ACHN (cell line): ENCODE results near the gene RAD51B.
"Not testable (repeated sequence)": the region's sequence is repeated elsewhere in the genome, so short reads cannot be mapped to it uniquely, and the experiment has no call there.

Experiments used
- DNase-seq: peaks from one replicate; pipeline ENCODE4 v3.0.0-alpha.2; 2015
- in situ Hi-C: cut with HindIII; loops from 2 replicates; pipeline ENCODE4 v1.10.0; 2017; ENCODE audit warnings: low sequenced_read_pairs, low pct_ligation_motif_present, low pct_unique_long_range_greater_than_20kb

Gene RAD51B

DNA sequence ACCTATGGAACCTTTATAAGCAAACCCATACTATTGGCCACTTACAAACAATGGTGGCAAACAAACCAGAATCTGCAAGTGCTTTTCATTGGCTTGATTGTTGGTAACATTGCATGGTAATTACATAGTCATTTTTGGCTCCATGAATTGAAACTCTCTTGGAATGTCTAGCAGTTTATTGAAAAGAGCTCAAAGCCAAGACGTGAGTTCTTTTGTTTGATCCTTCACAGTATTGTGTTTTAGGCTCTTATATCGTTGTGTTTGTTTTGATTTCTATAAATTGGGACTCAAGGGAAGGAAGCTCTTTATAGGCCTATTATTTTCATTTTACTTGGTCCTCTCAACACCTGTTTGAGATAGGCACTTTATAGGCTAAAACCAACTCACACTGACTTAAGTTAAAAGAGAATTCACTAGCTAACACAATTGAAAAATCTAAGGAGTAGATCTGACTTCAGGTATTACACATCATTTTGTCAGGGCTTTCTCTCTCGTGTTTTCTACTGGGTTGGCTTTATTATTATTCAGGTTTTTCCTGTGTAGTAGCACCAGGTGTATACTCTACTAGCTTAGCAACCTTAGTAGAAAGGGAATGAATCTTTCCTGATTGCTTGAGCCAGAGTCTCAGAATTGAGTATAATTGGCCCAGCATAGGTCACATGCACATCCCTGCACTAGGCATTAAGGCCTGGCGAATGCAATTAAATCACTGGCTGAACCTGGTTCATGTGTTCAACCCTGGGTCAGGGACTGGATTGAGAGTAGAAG is 341.4 kb downstream of the RAD51B start:
- no peak for DNase-seq
- in situ Hi-C loops, result no loop called here

DNA sequence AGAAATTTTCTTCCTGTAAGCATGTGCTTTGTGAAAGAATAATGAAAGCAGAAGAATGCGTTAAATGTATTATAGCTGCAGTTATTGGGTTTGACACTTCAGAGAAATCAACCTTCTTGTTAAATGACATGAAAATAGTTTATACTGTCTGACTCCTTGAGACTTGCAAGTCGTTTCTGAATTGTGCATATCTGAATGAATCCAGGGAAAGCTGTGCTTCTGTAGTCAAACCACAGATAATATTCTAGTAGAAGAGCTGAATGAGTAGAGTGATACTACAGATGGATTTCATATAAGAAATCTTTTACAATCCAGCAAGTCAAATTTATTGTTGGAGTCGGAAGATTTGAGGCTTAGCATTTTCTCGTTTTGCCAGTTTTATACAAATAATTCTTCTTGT is 343.3 kb downstream of the RAD51B start:
- DNase-seq, result no peak
- in situ Hi-C loops, result no loop called here

- no peak for DNase-seq
- in situ Hi-C loops, result no loop called here
Measured at GRCh38 chr14:68164711-68165113, 345.1 kb downstream of the RAD51B start.

DNA sequence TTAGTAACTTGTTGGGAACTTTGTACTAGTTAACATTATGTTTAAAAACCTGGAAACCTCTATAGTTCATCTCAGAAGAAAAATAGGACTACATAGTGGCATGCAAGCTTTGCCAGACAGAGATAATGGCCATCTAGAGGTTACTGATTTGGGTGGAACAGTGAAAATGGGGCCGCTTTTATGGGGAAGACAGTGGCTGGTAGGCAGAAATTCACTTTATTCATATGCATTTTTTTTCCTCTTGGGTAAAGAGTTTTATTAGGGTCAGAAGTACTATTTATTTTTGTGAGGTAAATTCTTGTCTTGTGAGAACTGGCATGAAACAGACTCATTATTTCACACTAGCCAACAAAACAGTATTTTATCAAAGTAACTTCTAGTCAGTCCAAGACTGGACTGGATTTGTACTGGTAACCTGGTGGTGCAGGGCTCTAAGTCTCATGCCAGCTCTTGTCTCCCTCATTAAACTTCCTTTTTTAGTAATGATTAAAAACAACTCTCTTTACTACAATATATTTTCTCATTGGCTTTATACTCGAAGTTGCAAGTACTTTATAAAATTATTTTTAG is 345.8 kb downstream of the RAD51B start:
- in situ Hi-C loops, result no loop called here
- DNase-seq, result no peak

DNA sequence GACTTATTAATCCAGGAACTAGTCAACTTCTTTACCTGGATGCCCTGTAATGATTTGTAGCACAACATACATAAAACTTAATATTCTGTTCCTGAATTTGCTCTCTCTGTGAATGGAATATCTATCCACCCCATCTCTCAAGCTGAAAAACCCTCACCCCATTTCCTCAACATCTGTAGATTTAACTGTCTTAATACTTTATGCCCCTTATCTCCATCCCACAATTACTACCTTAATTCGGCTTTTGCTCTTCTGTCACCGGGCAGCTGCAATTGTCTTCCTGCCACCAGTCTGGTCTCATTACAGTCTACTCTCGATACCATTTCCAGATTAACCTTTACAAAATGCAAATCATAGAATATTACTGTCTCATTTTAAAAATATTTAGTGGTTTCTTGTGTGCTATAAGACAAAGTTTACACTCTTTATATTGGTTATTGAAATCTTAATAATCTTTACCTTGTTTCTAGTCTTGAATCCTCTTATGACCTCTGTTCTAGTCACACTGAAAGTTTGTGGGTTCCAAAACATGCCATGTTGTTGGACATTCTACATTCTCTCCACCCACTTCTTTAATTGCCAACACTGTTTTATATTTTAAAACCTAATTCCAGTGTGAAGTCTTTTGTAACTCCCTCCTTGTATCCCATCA is 347.3 kb downstream of the RAD51B start:
- no peak for DNase-seq
- in situ Hi-C loops, result no loop called here

DNA sequence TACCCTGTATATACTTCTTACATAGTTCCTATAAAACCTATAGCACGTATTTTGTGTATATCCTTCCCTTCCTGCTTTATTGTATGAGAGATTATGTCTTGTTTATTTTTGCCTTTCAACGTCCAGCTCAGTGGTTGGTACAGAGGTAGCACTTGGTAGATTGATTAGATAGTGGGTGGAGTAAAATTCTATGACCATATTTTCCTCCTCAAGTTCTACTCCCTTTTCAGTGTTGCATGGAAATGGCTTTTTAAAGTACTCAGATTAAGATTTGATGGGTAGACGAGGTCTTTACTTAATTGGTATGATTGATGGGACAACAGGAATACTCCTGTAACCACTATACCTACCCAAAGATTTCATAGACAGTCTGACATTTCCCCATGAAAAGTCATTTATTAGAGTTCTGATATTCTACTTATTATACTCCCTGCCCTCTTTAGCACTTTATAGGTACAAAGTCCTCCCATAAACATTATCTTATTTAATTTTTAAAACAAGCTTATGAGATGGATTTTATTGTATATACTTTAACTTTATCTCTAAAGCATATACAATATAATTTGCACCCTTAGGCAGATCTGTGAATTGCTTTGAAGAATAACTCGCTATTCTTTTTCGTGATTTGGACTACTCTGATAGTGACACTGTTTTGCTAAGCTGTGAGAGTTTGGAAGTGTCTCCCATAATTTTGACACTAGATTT is 348.0 kb downstream of the RAD51B start:
- no peak for DNase-seq
- in situ Hi-C loops, result no loop called here

GRCh38 chr14:68168460-68169109 is 349.0 kb downstream of the RAD51B start:
- in situ Hi-C loops, result no loop called here
- no peak for DNase-seq

DNA sequence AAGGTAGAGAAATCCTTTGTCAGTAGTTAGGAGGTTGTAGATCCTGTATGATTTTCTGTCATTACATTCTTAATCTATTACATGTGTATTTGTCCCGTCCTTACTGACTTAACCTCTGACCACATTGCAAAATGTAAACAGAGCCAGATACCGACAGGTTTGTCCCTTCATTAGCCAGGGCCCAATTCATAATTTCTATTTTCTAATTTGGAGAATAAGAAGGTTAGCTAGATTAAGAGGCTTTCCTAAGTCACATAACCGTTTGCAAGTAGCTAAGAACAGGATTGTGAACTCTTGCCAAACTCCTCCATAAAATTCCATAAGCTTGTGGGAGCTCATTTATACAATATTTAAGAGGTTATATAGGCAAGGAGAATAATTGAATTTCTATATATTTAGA is 352.6 kb downstream of the RAD51B start:
- in situ Hi-C loops, result no loop called here
- DNase-seq, result no peak

DNA sequence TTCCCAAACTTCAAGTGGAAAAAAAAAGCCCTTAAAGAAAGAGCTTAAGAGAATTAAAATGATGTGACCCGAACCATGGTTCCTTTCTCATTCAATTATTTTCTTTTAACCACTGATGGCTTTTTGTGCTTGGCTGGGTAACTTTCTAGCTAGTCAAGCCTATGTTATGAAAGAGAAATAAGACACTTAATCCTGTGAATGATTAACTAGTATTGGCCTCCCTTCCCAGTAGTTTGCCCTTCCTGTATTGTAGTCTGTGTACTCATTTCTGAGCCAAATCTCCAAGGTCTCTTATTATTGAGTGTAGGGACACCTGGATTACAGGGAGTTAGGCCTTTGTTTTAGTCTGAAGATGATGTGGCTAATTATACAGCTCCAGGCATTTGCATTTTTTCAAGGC is 353.0 kb downstream of the RAD51B start:
- peak; percentile 89 for DNase-seq
- in situ Hi-C loops, result no loop called here

DNA sequence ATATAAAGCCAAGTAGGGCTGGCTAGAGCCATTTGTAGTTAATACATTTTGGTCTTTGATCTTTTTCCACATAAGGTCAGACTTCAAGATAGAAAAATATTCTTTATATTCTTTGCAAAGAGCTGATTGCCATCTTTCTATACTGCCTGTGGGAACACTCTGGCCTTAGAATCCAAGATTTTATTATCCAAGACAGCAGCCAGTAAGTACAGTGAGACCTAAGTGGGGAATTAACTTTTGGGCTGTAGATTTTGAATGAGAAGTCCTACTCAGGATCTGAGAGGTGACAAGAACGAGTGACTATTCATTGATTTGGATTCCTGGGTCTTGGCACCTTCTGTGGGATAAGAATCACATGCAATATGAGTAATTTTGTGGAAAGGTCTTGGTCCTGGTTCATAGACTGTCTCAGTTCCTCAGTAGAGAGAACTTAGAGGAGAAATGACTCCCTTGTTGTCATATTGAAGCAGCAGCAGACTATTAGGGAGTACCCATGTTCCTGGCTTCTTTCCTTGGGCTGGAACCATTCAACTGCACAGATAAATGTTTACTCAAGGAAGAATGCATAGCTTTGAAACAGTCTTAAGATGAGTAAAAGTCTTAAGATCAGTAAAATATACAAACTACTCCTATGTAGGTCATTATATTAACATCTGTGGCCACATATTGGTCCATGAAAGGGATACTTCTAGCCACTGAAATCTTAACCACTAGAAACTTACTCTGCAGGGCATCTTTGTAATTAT is 353.8 kb downstream of the RAD51B start:
- in situ Hi-C loops, result no loop called here

DNA sequence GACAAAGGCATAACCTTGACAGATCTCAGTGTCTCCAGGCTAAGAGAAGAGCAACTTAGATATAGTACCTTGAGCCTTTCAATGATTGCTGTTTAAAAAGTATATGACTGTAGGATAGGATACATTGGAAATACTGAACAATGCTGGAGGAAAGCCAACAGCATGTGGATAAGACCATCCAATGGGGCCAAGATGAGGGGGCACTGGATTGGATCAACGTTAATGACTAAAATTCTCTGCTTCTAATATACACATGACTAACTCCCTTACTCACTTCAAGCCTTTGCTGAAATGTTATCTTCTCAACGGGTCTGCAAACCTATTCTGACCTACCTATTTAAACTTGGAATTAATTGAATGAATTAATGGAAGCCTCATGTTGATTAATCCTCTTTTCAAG is 354.9 kb downstream of the RAD51B start:
- in situ Hi-C loops, result no loop called here
- no peak for DNase-seq

More for the DNA sequence above, 353.8 kb downstream of the RAD51B start:
- DNase-seq, result peak; percentile 43

GRCh38 chr14:68176687-68177086 is 357.1 kb downstream of the RAD51B start:
- in situ Hi-C loops, result no loop called here
- DNase-seq, result no peak

GRCh38 chr14:68177728-68178127 is 358.1 kb downstream of the RAD51B start:
- in situ Hi-C loops, result no loop called here
- no peak for DNase-seq

GRCh38 chr14:68178282-68178681 is 358.7 kb downstream of the RAD51B start:
- no peak for DNase-seq
- in situ Hi-C loops, result no loop called here

DNA sequence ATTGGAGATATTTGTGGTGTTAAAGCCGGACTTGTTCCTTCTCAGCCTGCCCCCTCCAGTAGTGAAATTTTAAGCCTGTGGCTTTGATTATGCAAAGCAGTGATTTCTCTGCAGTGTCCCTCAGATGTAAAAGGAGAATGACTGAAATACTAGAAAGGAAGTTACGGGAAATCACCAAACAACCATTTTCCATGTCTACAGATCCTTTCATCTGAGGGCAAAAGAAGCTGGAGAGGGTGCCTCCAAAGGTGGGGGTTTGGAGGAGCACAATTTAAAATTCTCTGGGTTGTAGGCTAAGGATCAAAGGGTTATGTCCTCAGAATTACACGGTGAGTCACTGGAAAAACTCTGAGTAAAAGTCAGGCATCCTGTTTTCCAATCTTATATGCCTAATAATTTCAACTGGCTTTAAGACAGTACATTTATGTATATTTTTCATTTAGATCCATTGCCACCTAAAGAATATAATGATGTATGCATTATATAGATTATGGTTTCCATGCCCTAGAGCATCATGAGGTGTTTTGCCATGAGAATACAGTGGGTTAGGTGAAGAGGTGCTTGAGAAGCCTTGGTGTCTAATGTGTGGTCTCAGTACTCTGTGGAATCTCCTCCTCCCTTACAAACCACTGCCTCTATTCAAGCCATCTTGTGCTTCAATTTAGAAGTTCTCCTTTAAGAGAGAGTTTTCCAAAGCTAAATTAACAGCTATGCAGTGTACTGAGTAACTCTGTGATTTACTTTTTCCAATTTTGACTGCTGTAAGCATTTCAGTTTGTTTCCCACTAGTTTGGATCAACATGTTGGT is 362.1 kb downstream of the RAD51B start:
- in situ Hi-C loops, result no loop called here
- DNase-seq, result peak; percentile 40

GRCh38 chr14:68182492-68182891 is 362.9 kb downstream of the RAD51B start:
- in situ Hi-C loops, result no loop called here
- DNase-seq, result no peak

DNA sequence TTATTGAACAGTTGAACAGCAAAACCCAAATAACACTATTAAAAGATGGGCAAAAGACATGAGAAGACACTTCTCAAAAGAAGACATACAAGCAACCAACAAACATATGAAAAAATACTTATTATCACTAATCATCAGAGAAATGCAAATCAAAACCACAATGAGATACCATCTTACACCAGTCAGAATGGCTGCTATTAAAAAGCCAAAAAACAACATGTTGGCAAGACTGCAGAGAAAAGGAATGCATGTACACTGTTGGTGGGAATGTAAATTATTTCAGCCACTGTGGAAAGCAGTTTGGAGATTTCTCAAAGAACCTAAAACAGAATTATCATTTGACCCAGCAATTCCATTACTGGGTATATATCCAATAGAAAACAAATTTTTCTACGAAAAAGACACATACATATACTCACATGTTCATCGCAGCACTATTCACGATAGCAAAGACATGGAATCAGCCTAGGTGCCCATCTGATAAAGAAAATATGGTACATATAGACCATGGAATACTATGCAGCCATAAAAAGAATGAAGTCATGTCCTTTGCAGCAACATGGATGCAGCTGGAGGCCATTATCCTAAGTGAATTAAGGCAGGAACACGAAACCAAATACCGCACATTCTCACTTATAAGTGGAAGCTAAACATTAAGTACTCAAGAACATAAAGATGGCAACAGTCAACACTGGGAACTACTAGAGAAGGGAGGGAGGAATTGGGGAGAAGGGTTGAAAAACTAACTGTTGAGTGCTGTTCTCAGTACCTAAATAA is 367.1 kb downstream of the RAD51B start:
- in situ Hi-C loops, DNase-seq: not testable (repeated sequence)
